WTC11 (cell line): Measurements from ENCODE around the gene DYNLL2. TPM values are rescaled to one million over a fixed set of nuclear protein-coding genes. Genes with fewer than 3 reads are reported as not detected.
"Not testable (repeated sequence)": the region's sequence is repeated elsewhere in the genome, so short reads cannot be mapped to it uniquely, and the experiment has no call there.

Source experiments
- ATAC-seq: fragments of 200-7000 bp; cut with Tn5 transposase; 2 replicates; pipeline ENCODE4 v1.10.0; 2021; ENCODE audit warnings: mild to moderate bottlenecking, moderate library complexity
- CTCF ChIA-PET: fragments of 300-600 bp; sonication (Branson Sonifier 250); formaldehyde crosslinking; loops from one replicate; lab custom pipeline; 2021; ENCODE audit warnings: antibody characterized with exemption; lab: Charles Lee
- POLR2A ChIA-PET: fragments of 350-600 bp; sonication (Branson Sonifier 250); formaldehyde crosslinking; loops from one replicate; lab custom pipeline; 2021; ENCODE audit warnings: antibody characterized with exemption; lab: Charles Lee
- DNase-seq: peaks from one replicate; pipeline ENCODE4 v3.0.0; 2021; ENCODE audit warnings: low spot score
- H3K27ac Mint-ChIP-seq: 2 replicates; pipeline ENCODE4 v1.8.0; 2021; ENCODE audit warnings: mixed read lengths
- H3K27me3 Mint-ChIP-seq: 2 replicates; pipeline ENCODE4 v1.8.0; 2021; ENCODE audit warnings: low read depth, mild to moderate bottlenecking, moderate library complexity, mixed read lengths
- H3K36me3 Mint-ChIP-seq: 2 replicates; pipeline ENCODE4 v1.8.0; 2021; ENCODE audit warnings: mixed read lengths
- H3K4me1 Mint-ChIP-seq: 2 replicates; pipeline ENCODE4 v1.8.0; 2022; ENCODE audit warnings: mixed read lengths
- H3K4me3 Mint-ChIP-seq: 2 replicates; pipeline ENCODE4 v1.8.0; 2021; ENCODE audit warnings: mild to moderate bottlenecking, moderate library complexity, mixed read lengths
- H3K9me3 Mint-ChIP-seq: 2 replicates; pipeline ENCODE4 v1.8.0; 2021; ENCODE audit warnings: mixed read lengths
- ARID4B ChIP-seq: sonication (generic); formaldehyde crosslinking; IDR thresholded peaks from 2 replicates; pipeline ENCODE4 v1.8.0; 2023; ENCODE audit warnings: missing genetic modification reagents, mild to moderate bottlenecking, borderline replicate concordance
- CTCF ChIP-seq: fragments of 200-600 bp; IDR thresholded peaks from 2 replicates; pipeline ENCODE4 v1.8.0; 2022; ENCODE audit warnings: antibody characterized with exemption
- E2F4 ChIP-seq: sonication (generic); formaldehyde crosslinking; IDR thresholded peaks from 2 replicates; pipeline ENCODE4 v1.8.1; 2022; ENCODE audit warnings: low read depth, mild to moderate bottlenecking, moderate library complexity, missing genetic modification reagents, borderline replicate concordance
- ERG ChIP-seq: fragments of 250-450 bp; sonication (Bioruptor Pico); IDR thresholded peaks from 2 replicates; pipeline ENCODE4 v1.8.0; 2021; ENCODE audit warnings: mild to moderate bottlenecking
- GTF2I ChIP-seq: fragments of 250-450 bp; sonication (Bioruptor Pico); conservative IDR thresholded peaks from 2 replicates; pipeline ENCODE4 v1.4.0; 2021; ENCODE audit warnings: mild to moderate bottlenecking
- HMGA2 ChIP-seq: fragments of 250-450 bp; sonication (Bioruptor Pico); IDR thresholded peaks from 2 replicates; pipeline ENCODE4 v1.4.0; 2021; ENCODE audit warnings: mild to moderate bottlenecking, moderate library complexity
- JAZF1 ChIP-seq: fragments of 250-450 bp; sonication (Bioruptor Pico); IDR thresholded peaks from 2 replicates; pipeline ENCODE4 v1.9.0; 2021; ENCODE audit warnings: moderate library complexity, mild to moderate bottlenecking, inconsistent platforms
- NFYB ChIP-seq: sonication (generic); formaldehyde crosslinking; conservative IDR thresholded peaks from 2 replicates; pipeline ENCODE4 v1.8.0; 2022; ENCODE audit warnings: low read depth, missing genetic modification reagents
- SP1 ChIP-seq: sonication (generic); formaldehyde crosslinking; conservative IDR thresholded peaks from 2 replicates; pipeline ENCODE4 v1.8.1; 2022; ENCODE audit warnings: missing genetic modification reagents
- USF1 ChIP-seq: sonication (generic); formaldehyde crosslinking; IDR thresholded peaks from 2 replicates; pipeline ENCODE4 v1.8.0; 2022; ENCODE audit warnings: mild to moderate bottlenecking, missing genetic modification reagents
- USF2 ChIP-seq: sonication (generic); formaldehyde crosslinking; IDR thresholded peaks from 2 replicates; pipeline ENCODE4 v1.8.1; 2023; ENCODE audit warnings: mild to moderate bottlenecking, missing genetic modification reagents, moderate library complexity
- ZMAT4 ChIP-seq: fragments of 250-450 bp; sonication (Bioruptor Pico); IDR thresholded peaks from 2 replicates; pipeline ENCODE4 v1.9.0; 2021; ENCODE audit warnings: mild to moderate bottlenecking
- ZNF121 ChIP-seq: sonication (generic); formaldehyde crosslinking; IDR thresholded peaks from 2 replicates; pipeline ENCODE4 v1.8.0; 2023; ENCODE audit warnings: missing genetic modification reagents
- ZNF219 ChIP-seq: sonication (generic); formaldehyde crosslinking; IDR thresholded peaks from 2 replicates; pipeline ENCODE4 v1.8.0; 2023; ENCODE audit warnings: missing genetic modification reagents, mild to moderate bottlenecking, borderline replicate concordance
- ZNF232 ChIP-seq: sonication (generic); formaldehyde crosslinking; IDR thresholded peaks from 2 replicates; pipeline ENCODE4 v1.8.0; 2022; ENCODE audit warnings: mild to moderate bottlenecking, missing genetic modification reagents
- ZNF263 ChIP-seq: sonication (generic); formaldehyde crosslinking; IDR thresholded peaks from 2 replicates; pipeline ENCODE4 v1.8.1; 2022; ENCODE audit warnings: low read depth, mild to moderate bottlenecking, moderate library complexity, missing genetic modification reagents
- ZNF532 ChIP-seq: fragments of 250-450 bp; sonication (Bioruptor Pico); IDR thresholded peaks from 2 replicates; pipeline ENCODE4 v1.9.0; 2021; ENCODE audit warnings: mild to moderate bottlenecking, borderline replicate concordance
- total RNA-seq: library from RNA; stranded (reverse); gene quantifications from 3 replicates; pipeline ENCODE4 v1.2.3, GENCODE V29; 2021

DYNLL2 gene
- total RNA-seq, 1 experiment from 2014 or later = 34.6 TPM

- CTCF ChIA-PET, H3K4me1 Mint-ChIP-seq, H3K36me3 Mint-ChIP-seq, DNase-seq, H3K27ac Mint-ChIP-seq, ATAC-seq, H3K4me3 Mint-ChIP-seq: not testable (repeated sequence)
- POLR2A ChIA-PET = interaction anchor here (0.5 kb wide), 1 partner anchor 342 kb away, joined by 6 read pairs; no protein-coding TSS in a partner anchor
- H3K27me3 Mint-ChIP-seq = peaks cover 39% of the 10 kb centered on the region
- H3K9me3 Mint-ChIP-seq = peaks cover 30% of the 10 kb centered on the region
- TF ChIP-seq HMGA2 = peak; percentile 92
These were observed 60.1 kb downstream of the DYNLL2 start for GRCh38 chr17:58143335-58143734.

GRCh38 chr17:58144801-58145200 is 61.6 kb downstream of the DYNLL2 start:
- ATAC-seq = no peak
- no peak overlapping the region for H3K4me3 Mint-ChIP-seq

More at GRCh38 chr17:58144801-58145200, 61.6 kb downstream of the DYNLL2 start:
- no peak overlapping the region for H3K27ac Mint-ChIP-seq
- H3K36me3 Mint-ChIP-seq = peaks cover 7% of the 10 kb centered on the region; the same call in 1 of the 2 replicates
- H3K4me1 Mint-ChIP-seq = no peaks in the 10 kb centered on the region
- ChIA-PET POLR2A (no interaction called here), CTCF (no interaction called here)
- no peak for TF ChIP-seq ARID4B (CRISPR knock-in tag)
- no peak for TF ChIP-seq ZMAT4 (CRISPR knock-in tag)
- no peak for TF ChIP-seq ZNF532 (CRISPR knock-in tag)
- no peak for TF ChIP-seq ZNF121 (CRISPR knock-in tag)
- TF ChIP-seq USF2 (CRISPR knock-in tag) = no peak
- no peak for TF ChIP-seq NFYB (CRISPR knock-in tag)
- no peak for TF ChIP-seq ZNF232 (CRISPR knock-in tag)
- no peak for TF ChIP-seq GTF2I (CRISPR knock-in tag)
- TF ChIP-seq CTCF = no peak
- no peak for TF ChIP-seq ZNF263
- no peak for TF ChIP-seq USF1
- TF ChIP-seq E2F4 = no peak
- TF ChIP-seq ZNF219 (CRISPR knock-in tag) = no peak
- TF ChIP-seq JAZF1 (CRISPR knock-in tag) = no peak
- TF ChIP-seq ERG (CRISPR knock-in tag) = no peak
- no peak for TF ChIP-seq SP1 (CRISPR knock-in tag)
- peaks cover 52% of the 10 kb centered on the region for H3K27me3 Mint-ChIP-seq
- DNase-seq = no peak
- H3K9me3 Mint-ChIP-seq = peaks cover 30% of the 10 kb centered on the region
